Measurements from ENCODE around the gene PADI6. TPM values are rescaled to one million over a fixed set of nuclear protein-coding genes. Genes with fewer than 3 reads are reported as not detected.
"Not testable (repeated sequence)": the region's sequence is repeated elsewhere in the genome, so short reads cannot be mapped to it uniquely, and the experiment has no call there.

Gene PADI6
- total RNA-seq, 2 experiments from 2014 or later = not detected

- H3K27ac Mint-ChIP-seq = no peak overlapping the region
- DNase-seq (no peak), ATAC-seq (no peak)
- H3K27me3 Mint-ChIP-seq = no peaks in the 10 kb centered on the region
- CTCF ChIA-PET = no interaction called here
- no peak overlapping the region for H3K4me3 Mint-ChIP-seq
- H3K4me1 Mint-ChIP-seq = no peaks in the 10 kb centered on the region
- H3K36me3 Mint-ChIP-seq = peaks cover 17% of the 10 kb centered on the region
- no peaks in the 10 kb centered on the region for H3K9me3 Mint-ChIP-seq (ENCODE audit: low read depth)
Observed at GRCh38 chr1:17404034-17404684, 32.2 kb downstream of the PADI6 start.

GRCh38 chr1:17404820-17405219 is 32.8 kb downstream of the PADI6 start:
- no peaks in the 10 kb centered on the region for H3K27me3 Mint-ChIP-seq
- CTCF ChIA-PET = no interaction called here
- no peak overlapping the region for H3K4me3 Mint-ChIP-seq
- DNase-seq (no peak), ATAC-seq (no peak)
- no peaks in the 10 kb centered on the region for H3K9me3 Mint-ChIP-seq (ENCODE audit: low read depth)
- no peak overlapping the region for H3K27ac Mint-ChIP-seq
- no peaks in the 10 kb centered on the region for H3K4me1 Mint-ChIP-seq
- H3K36me3 Mint-ChIP-seq = peaks cover 21% of the 10 kb centered on the region

- Mint-ChIP-seq H3K4me1 (no peaks in the 10 kb centered on the region), H3K9me3 (ENCODE audit: low read depth) (no peaks in the 10 kb centered on the region), H3K4me3 (no peak overlapping the region), H3K36me3 (peaks cover 29% of the 10 kb centered on the region), H3K27me3 (no peaks in the 10 kb centered on the region), H3K27ac (no peak overlapping the region)
- CTCF ChIA-PET = interaction anchor here (0.7 to 1.8 kb wide), 5 partner anchors 11 to 281 kb away, joined by 3 to 5 read pairs (median 5); partner anchors contain the start of gene RCC2
- peak; percentile 81 for ATAC-seq
- DNase-seq = peak; percentile 59
Observed at GRCh38 chr1:17405898-17406759, 34.1 kb downstream of the PADI6 start.

GRCh38 chr1:17406760-17407475 is 34.9 kb downstream of the PADI6 start:
- H3K4me3 Mint-ChIP-seq; H3K4me1 Mint-ChIP-seq; H3K9me3 Mint-ChIP-seq (ENCODE audit: low read depth); ATAC-seq; H3K27ac Mint-ChIP-seq; H3K27me3 Mint-ChIP-seq; DNase-seq: not testable (repeated sequence)
- CTCF ChIA-PET = interaction anchor here (0.7 to 1.8 kb wide), 5 partner anchors 10 to 282 kb away, joined by 3 to 5 read pairs (median 5); partner anchors contain the start of gene RCC2
- H3K36me3 Mint-ChIP-seq = peaks cover 35% of the 10 kb centered on the region

- H3K4me3 Mint-ChIP-seq; H3K4me1 Mint-ChIP-seq; CTCF ChIA-PET; H3K9me3 Mint-ChIP-seq (ENCODE audit: low read depth); H3K27me3 Mint-ChIP-seq; DNase-seq; H3K27ac Mint-ChIP-seq; ATAC-seq: not testable (repeated sequence)
- H3K36me3 Mint-ChIP-seq = peaks cover 45% of the 10 kb centered on the region
Observed at GRCh38 chr1:17407786-17408514, 36.0 kb downstream of the PADI6 start.

GRCh38 chr1:17409391-17409811 is 37.4 kb downstream of the PADI6 start:
- Mint-ChIP-seq H3K4me1 (no peaks in the 10 kb centered on the region), H3K36me3 (peaks cover 51% of the 10 kb centered on the region), H3K4me3 (no peak overlapping the region), H3K27me3 (no peaks in the 10 kb centered on the region), H3K9me3 (ENCODE audit: low read depth) (no peaks in the 10 kb centered on the region), H3K27ac (no peak overlapping the region)
- ATAC-seq (no peak), DNase-seq (no peak)
- CTCF ChIA-PET = no interaction called here

GRCh38 chr1:17412093-17412870 is 40.3 kb downstream of the PADI6 start:
- H3K36me3 Mint-ChIP-seq = peaks cover 73% of the 10 kb centered on the region
- no peak for ATAC-seq
- H3K27ac Mint-ChIP-seq = no peak overlapping the region
- CTCF ChIA-PET = no interaction called here
- H3K27me3 Mint-ChIP-seq = no peaks in the 10 kb centered on the region
- no peaks in the 10 kb centered on the region for H3K9me3 Mint-ChIP-seq (ENCODE audit: low read depth)
- H3K4me3 Mint-ChIP-seq = no peak overlapping the region
- DNase-seq = no peak
- peaks cover 4% of the 10 kb centered on the region for H3K4me1 Mint-ChIP-seq

- H3K4me1 Mint-ChIP-seq = peaks cover 4% of the 10 kb centered on the region
- no peaks in the 10 kb centered on the region for H3K9me3 Mint-ChIP-seq (ENCODE audit: low read depth)
- CTCF ChIA-PET = no interaction called here
- H3K4me3 Mint-ChIP-seq = no peak overlapping the region
- ATAC-seq (no peak), DNase-seq (no peak)
- no peaks in the 10 kb centered on the region for H3K27me3 Mint-ChIP-seq
- H3K27ac Mint-ChIP-seq = no peak overlapping the region
- H3K36me3 Mint-ChIP-seq = peaks cover 69% of the 10 kb centered on the region
Observed at GRCh38 chr1:17414022-17414421, 42.0 kb downstream of the PADI6 start.

GRCh38 chr1:17416389-17416788 is 44.4 kb downstream of the PADI6 start:
- H3K27me3 Mint-ChIP-seq = no peaks in the 10 kb centered on the region
- CTCF ChIA-PET = interaction anchor here (1.2 to 1.4 kb wide), 2 partner anchors 10 to 20 kb away, joined by 3 to 5 read pairs; no protein-coding TSS in a partner anchor

GRCh38 chr1:17419626-17420328 is 47.8 kb downstream of the PADI6 start:
- peak; percentile 72 for ATAC-seq
- Mint-ChIP-seq H3K4me3 (no peak overlapping the region), H3K27me3 (no peaks in the 10 kb centered on the region), H3K4me1 (peaks cover 11% of the 10 kb centered on the region), H3K27ac (no peak overlapping the region), H3K36me3 (peaks cover 70% of the 10 kb centered on the region), H3K9me3 (ENCODE audit: low read depth) (no peaks in the 10 kb centered on the region)
- DNase-seq = peak; percentile 70
- CTCF ChIA-PET = interaction anchor here (0.8 to 1.9 kb wide), 5 partner anchors 9 to 92 kb away, joined by 3 to 4 read pairs (median 3); no protein-coding TSS in a partner anchor

More at GRCh38 chr1:17416389-17416788, 44.4 kb downstream of the PADI6 start:
- ATAC-seq (no peak), DNase-seq (no peak)
- Mint-ChIP-seq H3K4me3 (no peak overlapping the region), H3K27ac (no peak overlapping the region), H3K4me1 (peaks cover 8% of the 10 kb centered on the region), H3K36me3 (peaks cover 71% of the 10 kb centered on the region), H3K9me3 (ENCODE audit: low read depth) (no peaks in the 10 kb centered on the region)

- Mint-ChIP-seq H3K36me3 (peaks cover 72% of the 10 kb centered on the region), H3K4me3 (no peak overlapping the region), H3K9me3 (ENCODE audit: low read depth) (no peaks in the 10 kb centered on the region), H3K4me1 (peaks cover 11% of the 10 kb centered on the region), H3K27me3 (no peaks in the 10 kb centered on the region), H3K27ac (peak overlapping the region; percentile 31)
- CTCF ChIA-PET = interaction anchor here (1.2 to 1.9 kb wide), 2 partner anchors 17 to 20 kb away, joined by 4 to 6 read pairs; partner anchors contain the start of gene RCC2
- DNase-seq (no peak), ATAC-seq (no peak)
Observed at GRCh38 chr1:17420391-17420918, 48.5 kb downstream of the PADI6 start.
